ENCODE results near the gene ZNF311. TPM values are rescaled to one million over a fixed set of nuclear protein-coding genes. Genes with fewer than 3 reads are reported as not detected.

ZNF311 gene
- total and polyA plus RNA-seq, 9 of the 15 experiments (the other 6 are each of a cell fraction or from before 2014, with no cell fraction given) = 5.1 to 10.0 (median 7.5) TPM

DNA sequence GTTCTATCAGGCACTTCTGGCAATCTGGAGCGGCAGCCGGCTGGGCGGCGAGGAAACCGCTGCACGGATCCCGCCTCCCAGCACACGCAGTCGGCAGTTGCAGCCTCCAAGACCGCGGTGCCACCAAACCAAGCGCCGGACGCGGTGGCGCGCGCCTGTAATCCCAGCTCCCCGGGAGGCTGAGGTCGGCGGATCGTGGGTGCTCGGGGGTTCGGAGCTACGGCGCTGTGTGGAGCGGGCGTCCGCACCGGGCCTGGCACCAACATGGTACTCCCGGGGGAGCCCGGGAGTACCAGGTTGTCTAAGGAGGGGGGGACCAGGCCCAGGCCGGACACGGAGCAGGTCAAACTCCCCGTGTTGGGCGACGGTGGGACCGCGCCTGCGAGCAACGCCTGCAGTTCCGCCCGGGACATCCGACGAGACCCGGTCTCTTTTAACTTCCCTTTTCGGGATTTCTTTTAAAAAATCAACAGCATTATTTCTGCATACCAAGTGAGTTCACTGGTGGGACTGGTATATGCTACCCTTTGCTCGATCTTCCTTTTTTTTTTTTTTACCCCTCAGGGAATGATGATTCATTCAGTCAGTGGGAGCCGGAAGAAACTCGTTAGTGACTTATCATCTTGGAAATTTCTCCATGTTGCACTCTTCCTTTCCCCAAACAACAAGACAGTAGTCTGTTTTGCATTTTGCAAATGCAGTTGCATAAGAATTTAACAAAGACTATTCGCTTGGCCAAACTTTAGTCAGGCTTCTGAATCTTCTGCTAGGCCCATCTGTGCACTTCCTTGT is 27.6 kb downstream of the ZNF311 start (continued):
- TF ChIP-seq ELK3 (CRISPR knock-in tag; IDR thresholded peaks at IDR 0.05) (no peak), ZNF589 (CRISPR knock-in tag; IDR thresholded peaks at IDR 0.05; ENCODE audit: low read depth) (peak; percentile 93), MAZ (CRISPR knock-in tag; conservative IDR thresholded peaks at IDR 0.05 in 1 of 2, IDR thresholded peaks at IDR 0.05 in 1 of 2) (no peak), MCM5 (IDR thresholded peaks at IDR 0.05; ENCODE audit: low read depth) (no peak), HLTF (IDR thresholded peaks at IDR 0.05) (no peak), CXXC5 (CRISPR knock-in tag; IDR thresholded peaks at IDR 0.05) (peak; percentile 64), SMARCA4 (IDR thresholded peaks at IDR 0.05) (peak; percentile 38; the same call in 1 of the 2 replicates), CAMTA2 (CRISPR knock-in tag; conservative IDR thresholded peaks at IDR 0.05) (no peak), ATF1 (CRISPR knock-in tag; IDR thresholded peaks at IDR 0.05) (no peak), ATF1 (tag; IDR thresholded peaks at IDR 0.05) (no peak), NR4A1 (CRISPR knock-in tag; IDR thresholded peaks at IDR 0.05) (no peak), NR4A1 (tag; IDR thresholded peaks at IDR 0.05) (0 out of 2 replicates have a peak, but pooled peaks have one; percentile 20), SMAD4 (CRISPR knock-in tag; conservative IDR thresholded peaks at IDR 0.05) (peak; percentile 71; the same call in 1 of the 2 replicates), HMG20A (CRISPR knock-in tag; conservative IDR thresholded peaks at IDR 0.05) (no peak), SAFB2 (IDR thresholded peaks at IDR 0.05; ENCODE audit: borderline replicate concordance, low read depth, low read length, severe bottlenecking) (no peak), KLF6 (CRISPR knock-in tag; IDR thresholded peaks at IDR 0.05; ENCODE audit: borderline replicate concordance) (peak; percentile 83; the same call in 1 of the 2 replicates), ATF3 (IDR thresholded peaks at IDR 0.05) (peak; percentile 61; the same call in 1 of the 2 replicates), ATF3 (CRISPR knock-in tag; conservative IDR thresholded peaks at IDR 0.05) (no peak), ZBTB8A (IDR thresholded peaks at IDR 0.05; ENCODE audit: partially characterized antibody) (no peak), DDX20 (tag; IDR thresholded peaks at IDR 0.05; ENCODE audit: low read depth) (peak; percentile 78; the same call in 1 of the 2 replicates), CREBBP (IDR thresholded peaks at IDR 0.05; ENCODE audit: low read depth, low read length) (no peak), FOXP4 (CRISPR knock-in tag; IDR thresholded peaks at IDR 0.05; ENCODE audit: borderline replicate concordance) (no peak)
- TF ChIP-seq, protein P1, sequence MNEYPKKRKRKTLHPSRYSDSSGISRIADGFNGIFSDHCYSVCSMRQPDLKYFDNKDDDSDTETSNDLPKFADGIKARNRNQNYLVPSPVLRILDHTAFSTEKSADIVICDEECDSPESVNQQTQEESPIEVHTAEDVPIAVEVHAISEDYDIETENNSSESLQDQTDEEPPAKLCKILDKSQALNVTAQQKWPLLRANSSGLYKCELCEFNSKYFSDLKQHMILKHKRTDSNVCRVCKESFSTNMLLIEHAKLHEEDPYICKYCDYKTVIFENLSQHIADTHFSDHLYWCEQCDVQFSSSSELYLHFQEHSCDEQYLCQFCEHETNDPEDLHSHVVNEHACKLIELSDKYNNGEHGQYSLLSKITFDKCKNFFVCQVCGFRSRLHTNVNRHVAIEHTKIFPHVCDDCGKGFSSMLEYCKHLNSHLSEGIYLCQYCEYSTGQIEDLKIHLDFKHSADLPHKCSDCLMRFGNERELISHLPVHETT (CRISPR knock-in tag; conservative IDR thresholded peaks at IDR 0.05 in 1 of 2, IDR thresholded peaks at IDR 0.05 in 1 of 2) = peak in 1 of 2 experiments; percentile 77; a peak in 1 of 4 replicates
